Measurements from ENCODE around the gene KIF11.
"Not testable (repeated sequence)": the region's sequence is repeated elsewhere in the genome, so short reads cannot be mapped to it uniquely, and the experiment has no call there.

Gene KIF11

GRCh38 chr10:92641492-92641891 is 48.6 kb downstream of the KIF11 start:
- Histone ChIP-seq H3K27me3 (ENCODE audit: control insufficient read depth, low read length) (no peaks in the 10 kb centered on the region), H3K9me2 (replicated peaks; ENCODE audit: control insufficient read depth, low read length) (no peaks in the 10 kb centered on the region), H3F3A (ENCODE audit: control insufficient read depth, insufficient read depth) (peaks cover 19% of the 10 kb centered on the region), H3K27ac (ENCODE audit: low read depth, low read length) (no peak overlapping the region), H4K20me1 (ENCODE audit: control insufficient read depth, insufficient read depth, low read depth, low read length) (0 out of 2 replicates have a peak, but pooled peaks cover 3% of the 10 kb centered on the region), H3K4me1 (ENCODE audit: control insufficient read depth, low read length) (no peaks in the 10 kb centered on the region), H3K4me2 (ENCODE audit: low read length) (no peak overlapping the region), H3K9me3 (ENCODE audit: control insufficient read depth, insufficient read depth, low read length) (no peaks in the 10 kb centered on the region), H3K4me3 (ENCODE audit: low read length) (no peak overlapping the region), H3K36me3 (ENCODE audit: control insufficient read depth, low read length) (peaks cover 85% of the 10 kb centered on the region), H3K79me2 (ENCODE audit: control insufficient read depth, low read length) (0 out of 2 replicates have a peak, but pooled peaks cover 4% of the 10 kb centered on the region)
- TF ChIP-seq CTCF (IDR thresholded peaks at IDR 0.05; ENCODE audit: low read depth, low read length, poor library complexity, severe bottlenecking) (no peak), EZH2phosphoT487 (IDR thresholded peaks at IDR 0.05; ENCODE audit: borderline replicate concordance, low read length) (no peak)

GRCh38 chr10:92644921-92645320 is 52.0 kb downstream of the KIF11 start:
- H3K4me1 ChIP-seq (ENCODE audit: control insufficient read depth, low read length), result no peaks in the 10 kb centered on the region
- 0 out of 2 replicates have a peak, but pooled peaks cover 3% of the 10 kb centered on the region for H4K20me1 ChIP-seq (ENCODE audit: control insufficient read depth, insufficient read depth, low read depth, low read length)
- H3K27me3 ChIP-seq (ENCODE audit: control insufficient read depth, low read length), result no peaks in the 10 kb centered on the region
- no peak for TF ChIP-seq CTCF (IDR thresholded peaks at IDR 0.05; ENCODE audit: low read depth, low read length, poor library complexity, severe bottlenecking)
- no peak for TF ChIP-seq EZH2phosphoT487 (IDR thresholded peaks at IDR 0.05; ENCODE audit: borderline replicate concordance, low read length)
- H3K9me3 ChIP-seq (ENCODE audit: control insufficient read depth, insufficient read depth, low read length), result no peaks in the 10 kb centered on the region
- no peak overlapping the region for H3K4me3 ChIP-seq (ENCODE audit: low read length)
- H3K79me2 ChIP-seq (ENCODE audit: control insufficient read depth, low read length), result 0 out of 2 replicates have a peak, but pooled peaks cover 4% of the 10 kb centered on the region
- H3K4me2 ChIP-seq (ENCODE audit: low read length), result no peak overlapping the region
- H3K36me3 ChIP-seq (ENCODE audit: control insufficient read depth, low read length), result peaks cover 87% of the 10 kb centered on the region
- H3K27ac ChIP-seq (ENCODE audit: low read depth, low read length), result no peak overlapping the region
- H3F3A ChIP-seq (ENCODE audit: control insufficient read depth, insufficient read depth), result peaks cover 10% of the 10 kb centered on the region; the same call in 1 of the 2 replicates
- H3K9me2 ChIP-seq (replicated peaks; ENCODE audit: control insufficient read depth, low read length), result no peaks in the 10 kb centered on the region

- Histone ChIP-seq H3F3A (ENCODE audit: control insufficient read depth, insufficient read depth) (peaks cover 18% of the 10 kb centered on the region; the same call in 1 of the 2 replicates), H3K36me3 (ENCODE audit: control insufficient read depth, low read length) (peaks cover 92% of the 10 kb centered on the region)
- not testable (repeated sequence) for H4K20me1 ChIP-seq (ENCODE audit: control insufficient read depth, insufficient read depth, low read depth, low read length); H3K9me2 ChIP-seq (replicated peaks; ENCODE audit: control insufficient read depth, low read length); H3K4me2 ChIP-seq (ENCODE audit: low read length); H3K9me3 ChIP-seq (ENCODE audit: control insufficient read depth, insufficient read depth, low read length); H3K79me2 ChIP-seq (ENCODE audit: control insufficient read depth, low read length); H3K27ac ChIP-seq (ENCODE audit: low read depth, low read length); H3K4me1 ChIP-seq (ENCODE audit: control insufficient read depth, low read length); H3K27me3 ChIP-seq (ENCODE audit: control insufficient read depth, low read length); H3K4me3 ChIP-seq (ENCODE audit: low read length)
Observed at GRCh38 chr10:92650864-92651263, 57.9 kb downstream of the KIF11 start.

- H3K9me3 ChIP-seq (ENCODE audit: control insufficient read depth, insufficient read depth, low read length), result no peaks in the 10 kb centered on the region
- H3K4me2 ChIP-seq (ENCODE audit: low read length), result no peak overlapping the region
- H3K36me3 ChIP-seq (ENCODE audit: control insufficient read depth, low read length), result peaks cover 47% of the 10 kb centered on the region
- H3K4me1 ChIP-seq (ENCODE audit: control insufficient read depth, low read length), result no peaks in the 10 kb centered on the region
- no peaks in the 10 kb centered on the region for H4K20me1 ChIP-seq (ENCODE audit: control insufficient read depth, insufficient read depth, low read depth, low read length)
- no peaks in the 10 kb centered on the region for H3K27me3 ChIP-seq (ENCODE audit: control insufficient read depth, low read length)
- H3K9me2 ChIP-seq (replicated peaks; ENCODE audit: control insufficient read depth, low read length), result no peaks in the 10 kb centered on the region
- TF ChIP-seq CTCF (IDR thresholded peaks at IDR 0.05; ENCODE audit: low read depth, low read length, poor library complexity, severe bottlenecking), result no peak
- no peak for TF ChIP-seq EZH2phosphoT487 (IDR thresholded peaks at IDR 0.05; ENCODE audit: borderline replicate concordance, low read length)
- no peak overlapping the region for H3K4me3 ChIP-seq (ENCODE audit: low read length)
- H3K27ac ChIP-seq (ENCODE audit: low read depth, low read length), result no peak overlapping the region
- H3K79me2 ChIP-seq (ENCODE audit: control insufficient read depth, low read length), result no peaks in the 10 kb centered on the region
- H3F3A ChIP-seq (ENCODE audit: control insufficient read depth, insufficient read depth), result peaks cover 23% of the 10 kb centered on the region
Observed at GRCh38 chr10:92655426-92655825, 62.5 kb downstream of the KIF11 start.

All from DOHH2 (cell line).